ENCODE data around the gene JAZF1.
"Not testable (repeated sequence)": the region's sequence is repeated elsewhere in the genome, so short reads cannot be mapped to it uniquely, and the experiment has no call there.

Gene JAZF1

GRCh38 chr7:27895551-27895950 lies 285.0 kb downstream of the JAZF1 start:
- DNase-seq: no peak

DNA sequence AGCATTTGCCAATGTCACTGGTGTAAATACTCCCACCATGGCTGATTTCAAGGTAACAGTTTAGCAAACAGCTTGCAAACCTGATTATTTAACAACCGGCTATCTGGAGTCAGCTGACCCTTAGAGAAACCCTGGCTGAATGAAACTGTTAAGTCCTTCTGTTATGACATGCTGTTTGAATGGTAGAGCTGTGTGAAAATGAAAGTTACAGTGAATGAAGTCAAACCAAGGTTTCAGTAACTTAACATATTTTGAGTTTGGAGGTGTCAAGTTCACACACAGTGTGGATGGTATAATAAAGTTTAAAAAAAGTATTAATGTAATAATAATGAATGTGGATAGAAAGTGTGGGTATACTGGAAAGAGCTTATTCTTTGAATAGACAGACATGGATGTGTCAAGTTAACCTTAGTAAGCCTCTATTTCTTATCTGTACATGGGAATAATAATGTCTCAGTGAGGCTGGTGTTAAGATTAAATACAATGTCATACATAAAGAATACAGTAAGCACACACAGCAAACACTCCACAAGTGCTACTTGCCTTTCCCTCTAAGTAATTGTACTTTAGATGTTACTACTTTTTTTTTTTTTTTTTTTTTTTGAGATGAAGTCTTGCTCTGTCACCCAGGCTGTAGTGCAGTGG lies 290.3 kb downstream of the JAZF1 start:
- no peak for DNase-seq

- DNase-seq: no peak
These were observed 290.8 kb downstream of the JAZF1 start for GRCh38 chr7:27889800-27890199.

DNA sequence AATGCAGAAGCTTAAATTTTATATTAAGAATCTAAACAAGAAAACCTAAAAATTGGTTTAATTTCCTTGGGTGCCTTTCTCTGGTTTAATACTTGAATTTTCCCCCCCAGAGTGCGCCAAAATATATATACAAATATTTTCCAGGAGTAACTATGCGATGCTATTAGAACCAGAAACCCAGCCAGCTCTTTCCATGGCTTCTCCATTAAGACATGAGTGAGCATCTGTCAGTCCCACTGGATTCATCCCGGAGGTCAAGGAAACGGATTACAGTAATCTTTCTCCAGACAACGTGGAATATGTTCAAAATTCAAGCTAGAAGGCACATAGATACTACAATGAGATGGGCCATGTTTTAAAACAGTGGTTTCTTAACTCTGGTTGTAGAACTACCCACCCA lies 291.9 kb downstream of the JAZF1 start:
- DNase-seq: no peak

- not testable (repeated sequence) for DNase-seq
These were observed 293.9 kb downstream of the JAZF1 start for GRCh38 chr7:27886710-27887109.

DNA sequence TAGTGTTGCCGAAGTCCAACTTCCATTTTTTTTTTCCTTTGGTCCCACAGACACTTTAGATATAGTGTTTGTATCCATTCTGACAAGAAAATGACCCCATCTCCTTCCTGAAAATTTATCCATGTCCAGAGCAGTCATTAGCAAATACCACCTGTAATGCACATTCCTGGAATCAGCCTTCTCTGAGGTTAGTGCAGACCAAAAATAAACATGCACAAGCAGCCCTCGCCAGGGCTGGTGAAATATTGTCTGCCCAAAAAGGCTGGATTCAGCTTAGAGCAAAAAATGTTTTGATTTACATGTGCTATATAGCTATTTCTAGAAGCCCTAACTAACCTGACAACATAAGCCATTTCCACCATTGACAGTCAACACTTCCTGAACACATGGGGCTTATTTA lies 294.9 kb downstream of the JAZF1 start:
- no peak for DNase-seq

- no peak for DNase-seq
These were observed 296.9 kb downstream of the JAZF1 start for GRCh38 chr7:27883696-27884095.

DNA sequence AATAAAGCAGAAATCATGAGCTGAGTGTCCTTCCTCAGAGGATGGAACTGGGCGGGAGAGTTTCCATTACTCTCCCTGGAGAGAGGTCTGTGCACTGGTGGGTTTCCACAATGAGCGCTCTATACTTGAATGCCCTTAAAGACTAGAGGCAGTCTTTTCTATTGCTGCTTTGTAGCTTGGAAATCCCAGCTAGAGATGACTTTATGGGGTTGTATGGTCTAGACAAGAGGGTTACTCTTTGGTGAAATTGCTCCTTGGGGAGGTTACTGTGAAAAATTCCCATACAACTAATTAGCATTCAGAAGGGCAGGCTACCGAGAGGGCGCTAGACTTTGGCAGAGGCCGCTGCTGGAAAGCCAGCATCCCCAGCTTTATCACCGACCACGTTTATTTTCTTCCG lies 303.8 kb downstream of the JAZF1 start:
- no peak for DNase-seq

GRCh38 chr7:27875832-27876231 lies 304.8 kb downstream of the JAZF1 start:
- DNase-seq: no peak

- DNase-seq: no peak
These were observed 305.5 kb downstream of the JAZF1 start for GRCh38 chr7:27875061-27875460.

DNA sequence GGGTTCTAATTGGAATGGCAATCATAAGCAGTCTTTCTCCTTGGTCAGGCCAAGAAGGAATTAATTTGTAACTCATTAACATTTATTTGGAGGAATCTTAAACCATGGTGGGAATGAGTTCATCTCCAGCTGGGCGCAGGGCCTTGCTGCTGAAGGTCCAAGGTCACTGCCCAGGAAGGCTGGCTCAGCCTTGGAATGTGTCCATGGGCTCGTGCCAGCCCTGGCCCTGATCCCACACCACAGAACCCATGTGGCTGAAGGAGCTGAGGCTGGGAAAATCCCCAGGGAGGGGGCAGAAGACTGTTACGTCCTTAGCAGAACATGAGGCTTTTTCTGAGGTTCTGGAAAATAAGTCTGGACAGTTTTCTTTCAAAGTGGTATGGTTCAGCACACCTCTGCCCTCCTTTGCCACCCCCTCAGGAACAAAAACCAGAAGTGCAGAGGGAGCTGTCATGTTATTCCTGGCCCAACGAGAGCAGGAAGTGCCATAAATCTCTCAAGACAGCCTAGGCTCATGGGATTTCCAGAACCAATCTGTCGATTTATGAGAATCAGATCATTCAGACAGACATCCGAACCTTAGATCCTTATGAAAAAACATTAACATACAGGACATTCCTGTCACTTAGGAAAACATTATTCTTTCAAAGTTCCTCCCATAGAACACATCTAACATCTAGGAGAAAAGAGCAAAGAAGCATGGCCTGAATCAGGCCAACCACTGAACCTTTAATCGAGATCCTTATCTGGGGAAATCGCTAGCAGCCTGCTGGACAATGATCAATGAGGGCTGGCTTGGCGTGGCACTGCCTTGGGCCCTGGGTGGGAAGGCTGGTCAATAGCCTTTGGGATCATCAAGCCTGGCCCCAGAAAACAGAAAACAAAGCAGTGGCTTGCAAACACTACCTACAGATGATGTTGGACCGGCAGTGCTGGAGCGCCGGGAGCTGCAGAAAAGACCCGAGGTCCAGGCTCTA lies 306.3 kb downstream of the JAZF1 start:
- DNase-seq: no peak

DNA sequence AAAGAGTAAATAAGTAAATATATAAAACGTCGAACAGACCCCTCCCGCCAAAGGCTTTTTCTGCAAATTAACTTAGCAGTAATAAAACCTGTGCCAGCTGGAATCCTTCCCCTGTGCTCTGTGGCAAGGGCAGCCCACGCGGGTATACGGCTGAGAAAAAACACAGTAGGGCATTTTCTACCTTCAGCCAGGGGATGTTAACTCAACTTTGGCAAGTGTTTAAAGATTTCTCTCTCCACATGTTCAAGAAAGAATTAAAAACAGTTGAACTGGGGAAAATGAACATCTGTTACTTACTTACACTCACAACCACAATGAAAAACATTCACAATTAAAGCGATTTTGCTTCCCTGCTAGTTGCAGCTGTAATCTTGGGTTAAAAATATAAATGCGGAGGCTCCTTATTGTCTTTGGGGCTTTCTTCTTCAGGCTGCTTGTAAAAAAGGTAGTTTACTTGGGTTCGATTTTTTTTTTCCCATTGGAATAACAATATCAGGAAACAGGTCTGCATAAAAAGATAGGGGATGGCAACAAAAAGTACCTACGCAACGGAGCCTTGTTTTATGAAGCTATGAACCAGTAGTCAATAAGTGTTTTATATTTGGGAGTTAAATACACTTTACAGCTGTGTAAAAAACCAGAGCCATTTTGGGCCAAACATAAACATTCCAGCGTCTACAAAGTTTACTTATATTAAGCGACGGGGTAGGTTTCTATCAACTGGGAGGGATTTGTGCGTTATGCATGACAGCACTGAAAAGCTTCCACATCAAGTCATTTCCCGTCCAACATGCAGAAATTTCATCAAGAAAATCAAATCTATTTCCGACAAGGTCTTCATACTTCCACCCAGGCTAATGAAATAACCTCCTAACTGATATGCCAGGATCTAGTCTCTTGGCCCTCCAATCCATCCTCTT lies 308.0 kb downstream of the JAZF1 start:
- DNase-seq: no peak

- DNase-seq: no peak
These were observed 308.7 kb downstream of the JAZF1 start for GRCh38 chr7:27871866-27872265.

DNA sequence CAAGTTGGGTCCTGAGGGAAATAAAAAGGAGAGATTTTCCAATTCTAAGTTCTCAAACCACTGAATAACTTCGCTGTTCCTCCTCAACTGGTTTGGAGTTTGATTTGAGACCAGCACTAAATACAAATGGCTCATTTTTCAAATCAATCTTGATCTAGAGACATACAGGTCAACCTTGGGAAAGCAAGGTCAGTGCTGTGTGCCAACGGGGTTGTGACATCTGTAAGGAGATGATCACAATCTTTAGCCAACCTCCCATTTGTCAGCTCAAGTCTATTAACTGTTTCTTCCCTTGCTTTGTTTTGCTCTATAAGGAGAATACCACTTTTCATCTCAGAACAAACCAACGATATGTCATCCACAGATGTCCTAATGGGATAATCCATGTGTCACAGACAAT lies 309.5 kb downstream of the JAZF1 start:
- DNase-seq: no peak

DNA sequence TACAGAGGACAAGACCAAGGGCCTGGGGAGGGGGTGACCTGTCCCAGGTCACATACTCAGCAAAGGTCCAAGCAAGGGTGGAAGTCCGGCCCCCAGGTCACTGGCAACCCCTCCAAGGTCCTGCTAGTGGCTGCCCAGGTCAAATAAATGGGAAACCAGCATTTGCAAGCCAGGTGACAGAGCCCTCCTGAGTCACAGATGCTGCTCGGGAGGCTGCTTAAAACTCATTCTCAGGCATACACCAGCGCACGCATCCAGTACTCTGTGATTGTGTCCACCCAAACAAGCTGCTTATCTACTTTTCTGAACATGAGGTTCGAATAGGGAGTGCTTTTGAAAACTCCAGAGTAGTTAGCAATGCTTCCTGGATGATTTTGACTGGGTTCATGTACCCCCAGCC lies 310.0 kb downstream of the JAZF1 start:
- DNase-seq: no peak

DNA sequence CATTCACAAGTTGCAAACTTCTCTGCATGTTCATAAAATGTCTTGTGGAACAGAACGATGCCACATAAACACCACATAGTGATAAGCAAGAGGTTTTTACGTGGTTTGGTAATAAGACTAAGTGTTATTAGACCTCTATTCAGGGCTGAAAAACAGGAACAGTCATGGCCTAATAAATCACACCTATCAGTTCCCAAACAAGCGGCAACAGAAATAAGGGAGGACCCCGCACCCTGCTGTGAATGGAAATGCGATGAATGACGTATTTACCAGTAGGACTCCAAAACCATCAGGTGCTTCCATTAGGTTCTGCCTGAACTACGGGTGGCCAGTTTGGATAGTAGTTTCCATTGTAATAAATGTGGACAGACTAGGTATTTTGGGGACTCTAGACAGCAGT lies 311.5 kb downstream of the JAZF1 start:
- no peak for DNase-seq

DNA sequence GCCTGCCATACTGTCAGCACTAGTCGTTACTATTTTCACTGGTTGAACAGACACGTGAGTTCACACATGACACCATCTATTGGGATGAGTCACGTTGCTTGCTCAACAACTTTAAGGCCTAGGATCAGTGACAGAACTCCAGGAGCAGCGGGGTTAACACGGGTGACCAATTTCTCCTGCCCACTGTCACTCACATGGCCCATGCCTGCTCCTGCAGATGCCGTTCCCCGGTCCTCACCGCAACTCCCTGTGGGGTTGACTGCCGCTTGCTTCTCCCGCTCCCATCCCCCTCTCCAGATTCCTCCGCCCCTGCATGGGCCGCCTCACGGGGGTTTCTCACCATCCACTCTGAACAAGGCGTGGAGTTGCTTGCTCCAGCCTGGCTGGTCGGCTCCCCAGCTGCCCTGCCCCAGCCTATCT lies 312.5 kb downstream of the JAZF1 start:
- no peak for DNase-seq

DNA sequence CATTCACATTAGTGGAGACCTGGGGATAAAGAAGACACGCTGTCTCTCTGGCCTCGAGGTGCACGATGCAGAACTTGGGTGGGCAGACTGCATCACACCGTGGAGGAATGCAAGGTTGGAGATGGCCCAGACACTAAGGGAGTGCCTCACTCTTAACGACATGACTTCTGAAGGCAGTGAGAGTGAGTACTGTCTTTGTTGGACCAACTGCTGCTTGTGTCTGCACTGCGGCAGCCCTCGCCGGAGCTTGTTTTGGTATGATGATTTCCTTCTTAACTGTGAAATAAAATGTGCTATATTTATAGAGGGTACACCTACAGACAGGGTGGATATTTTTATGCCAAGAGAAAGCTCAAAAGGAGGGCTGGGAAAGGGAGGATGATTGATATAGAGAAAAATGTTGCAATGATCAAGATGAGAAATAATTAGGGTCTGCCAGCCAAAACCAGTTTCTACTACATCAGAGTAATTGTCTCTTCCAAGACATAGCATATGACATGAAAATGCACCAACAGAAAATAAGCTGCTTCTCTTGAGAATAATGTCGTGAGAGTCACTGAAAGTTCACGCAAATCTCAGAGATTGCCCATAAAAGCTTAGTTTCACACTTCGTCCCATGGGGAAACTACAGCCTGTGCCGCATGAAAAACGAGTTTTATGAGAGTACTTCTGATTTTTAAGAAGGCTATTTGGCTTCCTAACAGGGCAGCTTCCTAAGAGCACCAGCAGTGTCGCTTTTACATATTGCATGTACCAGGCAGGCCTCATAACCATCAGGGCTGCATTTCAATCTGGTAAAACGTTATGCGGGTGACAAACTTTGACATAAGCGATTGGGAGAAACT lies 313.5 kb downstream of the JAZF1 start:
- no peak for DNase-seq

DNA sequence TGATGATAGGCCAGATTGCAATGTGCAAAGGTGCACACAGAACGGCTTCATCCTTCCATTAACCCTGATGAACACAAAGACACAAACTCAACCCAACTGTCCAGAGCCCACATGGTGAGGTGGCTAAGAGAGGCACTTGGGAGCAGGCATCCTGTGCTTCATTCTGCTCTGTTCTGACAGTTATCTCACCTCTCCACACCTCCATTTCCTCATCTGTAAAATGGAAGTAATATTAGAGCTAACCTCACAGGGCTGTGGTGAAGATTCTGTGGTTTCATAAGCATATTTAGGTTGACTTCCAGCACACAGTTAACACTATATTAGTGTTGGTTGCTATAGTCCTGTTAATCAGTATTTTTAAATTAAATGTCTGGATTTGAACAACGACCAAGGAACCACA lies 314.3 kb downstream of the JAZF1 start:
- no peak for DNase-seq

GRCh38 chr7:27863880-27864279 lies 316.7 kb downstream of the JAZF1 start:
- DNase-seq: no peak

DNA sequence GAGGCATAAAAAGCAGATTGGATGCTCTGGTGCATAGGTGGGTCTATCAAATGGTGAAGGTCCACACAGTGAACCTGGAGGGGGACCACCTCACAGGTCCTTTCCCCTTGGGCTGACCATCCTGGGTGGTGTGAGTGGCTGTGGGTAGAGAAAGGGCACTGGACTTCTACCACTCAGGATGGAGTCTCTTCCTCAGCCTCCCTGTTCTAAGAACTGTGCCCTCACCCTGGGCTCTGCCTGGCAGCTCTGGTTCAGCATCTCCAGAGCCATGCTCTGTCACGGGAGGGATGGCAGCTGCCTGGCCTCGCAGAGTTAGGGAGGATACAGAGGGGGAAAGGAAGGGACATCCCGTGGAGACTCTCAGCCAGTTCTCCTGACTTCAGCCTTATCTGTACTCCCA lies 318.8 kb downstream of the JAZF1 start:
- DNase-seq: no peak

DNA sequence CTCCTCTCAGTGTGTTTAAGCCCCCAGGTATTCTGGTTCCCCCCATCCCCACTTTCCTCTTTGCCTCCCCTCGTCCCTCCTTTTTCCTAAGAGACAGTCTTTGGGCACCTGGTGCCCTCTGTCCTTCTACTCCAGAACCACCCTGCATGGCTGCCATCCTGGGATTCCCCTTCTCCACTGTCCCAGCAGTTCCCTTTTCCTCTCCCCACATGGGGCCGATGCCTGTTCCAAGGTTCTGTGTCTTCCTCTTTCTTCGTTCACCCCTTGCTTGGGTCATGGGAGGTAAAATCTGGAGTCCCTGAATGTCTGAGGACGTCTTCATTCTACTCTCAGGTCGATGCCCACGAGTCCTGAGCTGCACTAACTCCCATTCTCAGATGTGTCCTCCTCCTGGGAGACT lies 319.8 kb downstream of the JAZF1 start:
- no peak for DNase-seq
